CD14-positive monocyte (primary cell): Measurements from ENCODE around the gene DNAJC7. TPM values are rescaled to one million over a fixed set of nuclear protein-coding genes. Genes with fewer than 3 reads are reported as not detected.

Experiments
- DNase-seq, 3 donors: peaks; one replicate each; pipeline ENCODE4 v3.0.0-alpha.2; 2011 to 2022
- H2AFZ ChIP-seq: 2 replicates; pipeline ENCODE4 v1.6.0; 2012; ENCODE audit warnings: mild to moderate bottlenecking, low read depth, low read length, inconsistent platforms; ENCODE audit not compliant: insufficient read depth, poor library complexity, severe bottlenecking
- H3K27ac ChIP-seq, 2 donors: 1 replicate in 1 of 2; 2 replicates in 1 of 2; pipeline ENCODE4 v1.5.1; 2012 to 2013; ENCODE audit warnings: low read length in 2 of 2, control low read depth in 1 of 2, inconsistent platforms in 1 of 2, low read depth in 1 of 2, mild to moderate bottlenecking in 1 of 2
- H3K27me3 ChIP-seq, 2 donors: one replicate each; pipeline versions ENCODE4 v1.6.0 to v1.6.1; 2011 to 2013; ENCODE audit warnings: low read length in 2 of 2; ENCODE audit not compliant: control insufficient read depth in 2 of 2, insufficient read depth in 2 of 2
- H3K36me3 ChIP-seq, 2 donors: replicated peaks in 1 of 2; 1 replicate in 1 of 2; 2 replicates in 1 of 2; pipeline versions ENCODE4 v1.5.1 to v1.6.1; 2012 to 2013; ENCODE audit warnings: low read length in 2 of 2, control low read depth in 1 of 2, inconsistent platforms in 1 of 2, mild to moderate bottlenecking in 1 of 2; ENCODE audit not compliant: insufficient read depth in 2 of 2, control insufficient read depth in 1 of 2
- H3K4me1 ChIP-seq, 2 donors: 1 replicate in 1 of 2; 2 replicates in 1 of 2; pipeline versions ENCODE4 v1.5.1 to v1.6.1; 2012 to 2013; ENCODE audit warnings: low read length in 2 of 2, control low read depth in 1 of 2, inconsistent platforms in 1 of 2, mild to moderate bottlenecking in 1 of 2, moderate library complexity in 1 of 2; ENCODE audit not compliant: insufficient read depth in 2 of 2, control insufficient read depth in 1 of 2
- H3K4me2 ChIP-seq: replicated peaks from 2 replicates; pipeline ENCODE3; 2012; ENCODE audit warnings: low read length, moderate library complexity, mild to moderate bottlenecking; ENCODE audit not compliant: poor library complexity, severe bottlenecking; ENCODE audit errors: extremely low read depth
- H3K4me3 ChIP-seq, 3 experiments: fragments of 200-600 bp in 1 of 3; sonication (generic) in 1 of 3; replicated peaks in 1 of 3; 1 replicate in 2 of 3; 2 replicates in 1 of 3; pipeline ENCODE4 v1.5.1; 2011 to 2013; ENCODE audit warnings: low read length in 3 of 3, mild to moderate bottlenecking in 3 of 3, control low read depth in 2 of 3, low read depth in 2 of 3, inconsistent platforms in 1 of 3, moderate library complexity in 1 of 3
- H3K79me2 ChIP-seq: 2 replicates; pipeline ENCODE4 v1.6.0; 2012; ENCODE audit warnings: mild to moderate bottlenecking, control low read depth, inconsistent platforms, low read length, moderate library complexity; ENCODE audit not compliant: insufficient read depth
- H3K9ac ChIP-seq: 2 replicates; pipeline ENCODE4 v1.6.0; 2017; ENCODE audit warnings: low read length, mild to moderate bottlenecking; ENCODE audit not compliant: insufficient read depth, poor library complexity, severe bottlenecking
- H3K9me3 ChIP-seq, 2 donors: replicated peaks in 1 of 2; 1 replicate in 1 of 2; 2 replicates in 1 of 2; pipeline versions ENCODE4 v1.5.1 to v1.6.1; 2012 to 2013; ENCODE audit warnings: low read length in 2 of 2, control low read depth in 1 of 2; ENCODE audit not compliant: control insufficient read depth in 1 of 2, insufficient read depth in 1 of 2
- H4K20me1 ChIP-seq: 2 replicates; pipeline ENCODE4 v1.6.0; 2012; ENCODE audit warnings: mild to moderate bottlenecking, low read length, control low read depth, moderate library complexity; ENCODE audit not compliant: insufficient read depth
- H3K27ac Mint-ChIP-seq, 7 donors: one replicate each; pipeline ENCODE4 v1.8.0; 2020; ENCODE audit warnings: mild to moderate bottlenecking in 7 of 7, mixed read lengths in 7 of 7, moderate library complexity in 6 of 7, inconsistent platforms in 2 of 7
- H3K27me3 Mint-ChIP-seq, 3 donors: one replicate each; pipeline ENCODE4 v1.8.0; 2021 to 2022; ENCODE audit warnings: low read depth in 3 of 3, mild to moderate bottlenecking in 3 of 3, mixed read lengths in 3 of 3, moderate library complexity in 3 of 3, inconsistent platforms in 1 of 3
- H3K36me3 Mint-ChIP-seq, 2 donors: one replicate each; pipeline ENCODE4 v1.8.0; 2020; ENCODE audit warnings: mixed read lengths in 2 of 2, inconsistent platforms in 1 of 2, mild to moderate bottlenecking in 1 of 2
- H3K4me1 Mint-ChIP-seq: one replicate; pipeline ENCODE4 v1.8.0; 2020; ENCODE audit warnings: mild to moderate bottlenecking, mixed read lengths
- H3K4me3 Mint-ChIP-seq, 2 donors: one replicate each; pipeline ENCODE4 v1.8.0; 2020; ENCODE audit warnings: mild to moderate bottlenecking in 2 of 2, mixed read lengths in 2 of 2, moderate library complexity in 1 of 2
- H3K9me3 Mint-ChIP-seq, 7 donors: one replicate each; pipeline ENCODE4 v1.8.0; 2020 to 2022; ENCODE audit warnings: mixed read lengths in 7 of 7, mild to moderate bottlenecking in 6 of 7, moderate library complexity in 6 of 7, inconsistent platforms in 2 of 7
- WGBS: methylation state at CpG from one replicate; pipeline ENCODE4 v1.1.5; 2013; ENCODE audit warnings: missing lambda C conversion rate; ENCODE audit not compliant: insufficient coverage; 5-methylcytosine and 5-hydroxymethylcytosine counted together
- intact Hi-C, 2 donors: fragments of 100-400 bp; cut with micrococcal nuclease; formaldehyde crosslinking; loops; one replicate each; pipeline versions ENCODE4 v1.15.0 to v1.15.1; 2023
- polyA plus RNA-seq, 3 donors: library from polyadenylated mRNA; depleted of rRNA in 1 of 3; unstranded in 2 of 3; stranded (reverse) in 1 of 3; fragments of 300-500 nt in 2 of 3; fragments of >200 nt in 1 of 3; fragmentation: Illumina TruSeq in 2 of 3; gene quantifications; 1 replicate in 2 of 3; 2 replicates in 1 of 3; pipeline ENCODE4 v1.2.3, GENCODE V29; 2012 to 2021
- TF ChIP-seq, protein P1 (sequence below): fragments of 200-600 bp; IDR thresholded peaks from one replicate; pipeline ENCODE4 v1.8.0; 2022; ENCODE audit warnings: antibody characterized with exemption, mild to moderate bottlenecking

DNAJC7 gene
- polyA plus RNA-seq, 3 donors: 29.1 to 79.7 (median 59.6) TPM

GRCh38 chr17:42042598-42043319, 25.5 kb upstream of the DNAJC7 start:
- H3K4me3 ChIP-seq: no peak overlapping the region
- H3K4me1 ChIP-seq: peaks cover 3 to 10% of the 10 kb centered on the region in 2 donors
- Mint-ChIP-seq H3K27ac (no peak overlapping the region), H3K27me3 (peaks cover 3 to 19% (median 6%) of the 10 kb centered on the region in 3 donors), H3K4me3 (no peak overlapping the region), H3K36me3 (no peaks in the 10 kb centered on the region), H3K9me3 (peaks cover 0 to 1% (median 0%) of the 10 kb centered on the region in 7 donors), H3K4me1 (peaks cover 6% of the 10 kb centered on the region)
- no peak for DNase-seq
- H3K79me2 ChIP-seq: no peaks in the 10 kb centered on the region
- H3K4me2 ChIP-seq: no peak overlapping the region
- TF ChIP-seq, protein P1, sequence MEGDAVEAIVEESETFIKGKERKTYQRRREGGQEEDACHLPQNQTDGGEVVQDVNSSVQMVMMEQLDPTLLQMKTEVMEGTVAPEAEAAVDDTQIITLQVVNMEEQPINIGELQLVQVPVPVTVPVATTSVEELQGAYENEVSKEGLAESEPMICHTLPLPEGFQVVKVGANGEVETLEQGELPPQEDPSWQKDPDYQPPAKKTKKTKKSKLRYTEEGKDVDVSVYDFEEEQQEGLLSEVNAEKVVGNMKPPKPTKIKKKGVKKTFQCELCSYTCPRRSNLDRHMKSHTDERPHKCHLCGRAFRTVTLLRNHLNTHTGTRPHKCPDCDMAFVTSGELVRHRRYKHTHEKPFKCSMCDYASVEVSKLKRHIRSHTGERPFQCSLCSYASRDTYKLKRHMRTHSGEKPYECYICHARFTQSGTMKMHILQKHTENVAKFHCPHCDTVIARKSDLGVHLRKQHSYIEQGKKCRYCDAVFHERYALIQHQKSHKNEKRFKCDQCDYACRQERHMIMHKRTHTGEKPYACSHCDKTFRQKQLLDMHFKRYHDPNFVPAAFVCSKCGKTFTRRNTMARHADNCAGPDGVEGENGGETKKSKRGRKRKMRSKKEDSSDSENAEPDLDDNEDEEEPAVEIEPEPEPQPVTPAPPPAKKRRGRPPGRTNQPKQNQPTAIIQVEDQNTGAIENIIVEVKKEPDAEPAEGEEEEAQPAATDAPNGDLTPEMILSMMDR: no peak
- no peak overlapping the region for H2AFZ ChIP-seq
- H4K20me1 ChIP-seq: no peaks in the 10 kb centered on the region
- H3K9ac ChIP-seq: no peak overlapping the region
- peaks cover 0 to 5% of the 10 kb centered on the region in 2 donors for H3K27me3 ChIP-seq
- no peaks in the 10 kb centered on the region for H3K9me3 ChIP-seq
- 95% methylated on average over 16 of the region's 20 CpGs for WGBS
- no peak overlapping the region for H3K27ac ChIP-seq
- no peaks in the 10 kb centered on the region for H3K36me3 ChIP-seq
- intact Hi-C loops: no loop called here

- peaks cover 3 to 19% (median 6%) of the 10 kb centered on the region in 3 donors for H3K27me3 Mint-ChIP-seq
- DNase-seq: no peak
- H3K4me1 ChIP-seq: peaks cover 3 to 10% of the 10 kb centered on the region in 2 donors
- no peak overlapping the region for H3K27ac ChIP-seq
- no peak overlapping the region for H3K4me3 Mint-ChIP-seq
- no peak overlapping the region for H3K4me3 ChIP-seq
- no peaks in the 10 kb centered on the region for H3K36me3 ChIP-seq
- H3K27ac Mint-ChIP-seq: no peak overlapping the region
- no peak overlapping the region for H3K9ac ChIP-seq
- H3K4me1 Mint-ChIP-seq: peaks cover 6% of the 10 kb centered on the region
- TF ChIP-seq, protein P1: no peak
- peaks cover 0 to 1% (median 0%) of the 10 kb centered on the region in 7 donors for H3K9me3 Mint-ChIP-seq
- H3K27me3 ChIP-seq: peaks cover 0 to 5% of the 10 kb centered on the region in 2 donors
- intact Hi-C loops: no loop called here
- no peak overlapping the region for H2AFZ ChIP-seq
- H3K4me2 ChIP-seq: no peak overlapping the region
- H3K79me2 ChIP-seq: no peaks in the 10 kb centered on the region
- no peaks in the 10 kb centered on the region for H3K9me3 ChIP-seq
- no peaks in the 10 kb centered on the region for H4K20me1 ChIP-seq
- no peaks in the 10 kb centered on the region for H3K36me3 Mint-ChIP-seq
Observed at GRCh38 chr17:42041619-42042018, 24.4 kb upstream of the DNAJC7 start.
